NCI-H1930 (cell line): Measurements from ENCODE around the gene EPHA3.
"Not testable (repeated sequence)": the region's sequence is repeated elsewhere in the genome, so short reads cannot be mapped to it uniquely, and the experiment has no call there.

Experiments used
- DNase-seq, 2 experiments: peaks; one replicate each; lab custom pipeline; 2025; lab: John Stamatoyannopoulos, UW

The EPHA3 gene

DNA sequence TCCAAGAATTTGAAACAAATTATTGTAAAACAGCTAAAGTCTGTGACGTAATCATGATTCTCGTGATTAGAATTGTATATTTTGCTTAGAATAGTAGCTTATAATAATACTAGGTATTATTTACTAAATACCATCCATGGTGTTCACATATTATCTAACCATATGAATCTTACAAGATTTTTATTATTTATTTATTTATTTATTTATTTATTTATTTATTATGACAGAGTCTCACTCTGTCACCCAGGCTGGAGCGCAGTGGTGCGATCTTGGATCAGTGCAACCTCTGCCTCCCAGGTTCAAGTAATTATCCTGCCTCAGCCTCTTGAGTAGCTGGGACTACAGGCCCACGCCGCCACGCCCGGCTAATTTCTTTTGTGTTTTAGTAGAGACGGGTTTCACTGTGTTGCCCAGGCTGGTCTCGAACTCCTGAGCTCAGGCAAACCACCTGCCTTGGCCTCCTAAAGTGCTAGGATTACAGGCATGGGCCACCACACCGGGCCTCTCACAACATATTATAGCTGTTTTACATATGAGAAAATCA is 173.5 kb downstream of the EPHA3 start:
- no peak for DNase-seq

DNA sequence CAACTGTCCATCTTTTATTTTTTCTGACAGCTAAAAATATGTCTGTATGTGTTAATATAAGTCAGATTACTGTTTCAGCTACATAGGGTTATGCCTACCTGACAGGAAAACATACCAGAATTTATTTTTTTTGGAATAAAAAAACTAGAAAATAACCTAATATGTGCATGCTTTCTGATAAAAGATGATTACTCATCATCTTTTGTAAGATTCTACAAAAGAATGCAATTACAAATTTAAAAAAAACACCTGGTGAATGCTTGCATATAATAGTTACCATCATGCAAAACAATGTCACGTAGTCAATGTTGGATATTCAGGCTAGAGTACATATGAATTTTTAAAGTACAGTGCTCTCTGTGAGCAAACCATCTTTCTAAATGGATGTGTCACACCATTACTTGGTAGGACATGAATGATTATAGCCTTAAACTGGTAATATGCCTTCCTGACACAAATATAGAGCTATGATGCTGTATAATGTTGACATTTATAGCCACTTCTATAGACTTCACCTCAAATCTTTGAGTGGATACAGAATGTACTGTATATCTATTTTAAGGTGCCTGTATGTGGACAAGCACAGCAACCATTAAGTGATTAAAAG is 180.6 kb downstream of the EPHA3 start:
- DNase-seq, result no peak

DNA sequence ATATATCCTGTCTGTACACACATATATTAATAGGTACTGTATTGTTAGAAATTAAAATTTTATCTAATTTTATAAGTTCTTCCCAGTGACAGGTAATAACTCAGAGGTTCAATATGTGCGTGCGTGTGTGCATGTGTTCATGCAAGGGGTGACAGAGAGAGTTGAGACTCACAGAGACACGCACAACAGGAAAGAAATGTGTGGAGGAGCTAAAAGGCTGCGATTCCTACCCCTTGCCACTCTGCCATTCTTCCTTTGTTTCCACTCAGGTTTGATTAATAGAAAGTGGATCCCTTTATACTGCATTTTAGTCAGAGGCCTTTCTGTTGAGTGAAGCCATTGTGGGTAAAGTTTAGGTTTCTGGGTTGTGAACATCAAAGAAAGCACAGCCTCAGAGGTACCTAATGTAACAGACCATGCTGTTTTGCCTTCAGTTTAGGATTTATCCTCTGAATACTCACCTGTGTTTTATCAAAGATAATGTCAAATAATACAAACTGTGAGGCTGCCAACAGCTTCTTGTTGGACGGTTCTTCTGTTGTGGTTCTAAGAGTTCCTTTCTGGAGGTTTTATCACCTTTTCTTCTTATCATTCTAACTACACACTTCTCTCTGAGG is 182.3 kb downstream of the EPHA3 start:
- no peak for DNase-seq

GRCh38 chr3:89297199-89297598 is 189.8 kb downstream of the EPHA3 start:
- no peak for DNase-seq

DNA sequence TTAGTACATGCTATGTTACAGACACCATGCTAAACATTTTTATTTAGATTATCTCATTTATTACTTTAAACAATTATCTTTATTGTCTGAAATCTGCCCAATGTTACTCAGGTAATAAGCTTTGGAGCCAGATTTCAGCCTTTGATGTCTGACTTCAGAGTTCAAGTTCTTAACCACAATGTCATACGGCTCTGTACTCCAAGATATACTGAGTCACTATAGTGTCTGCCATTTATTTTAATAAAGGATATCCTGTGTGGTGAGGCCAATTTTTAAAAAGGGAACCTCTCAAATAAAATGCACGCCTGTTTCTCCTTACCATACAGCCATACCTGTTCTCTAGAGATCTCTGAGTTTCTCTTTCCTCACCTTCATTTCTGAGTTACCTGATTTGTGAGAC is 193.1 kb downstream of the EPHA3 start:
- no peak for DNase-seq

DNA sequence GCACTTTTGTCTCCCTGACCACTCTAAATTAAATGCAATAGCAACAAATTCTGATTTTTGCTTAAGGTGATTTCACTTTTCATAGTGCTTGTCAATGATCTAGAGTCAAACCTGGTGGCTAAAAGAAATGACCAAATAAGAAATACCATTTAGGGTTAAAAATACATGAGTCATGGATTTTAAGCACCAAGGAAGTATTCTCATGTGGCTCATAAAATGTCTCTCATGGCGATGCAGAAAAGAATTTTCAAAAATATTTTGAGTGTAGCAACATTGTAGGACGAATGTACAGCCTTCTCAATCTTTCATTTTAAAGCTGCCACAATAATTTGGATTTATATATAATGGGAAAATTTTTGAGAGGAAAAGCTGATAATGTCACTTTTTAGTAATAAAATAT is 193.6 kb downstream of the EPHA3 start:
- DNase-seq, result no peak

GRCh38 chr3:89303701-89304100 is 196.3 kb downstream of the EPHA3 start:
- no peak for DNase-seq

GRCh38 chr3:89306540-89306939 is 199.1 kb downstream of the EPHA3 start:
- DNase-seq, result no peak

- no peak for DNase-seq
These were observed 204.2 kb downstream of the EPHA3 start for GRCh38 chr3:89311581-89311980.

GRCh38 chr3:89312141-89312540 is 204.7 kb downstream of the EPHA3 start:
- no peak for DNase-seq

DNA sequence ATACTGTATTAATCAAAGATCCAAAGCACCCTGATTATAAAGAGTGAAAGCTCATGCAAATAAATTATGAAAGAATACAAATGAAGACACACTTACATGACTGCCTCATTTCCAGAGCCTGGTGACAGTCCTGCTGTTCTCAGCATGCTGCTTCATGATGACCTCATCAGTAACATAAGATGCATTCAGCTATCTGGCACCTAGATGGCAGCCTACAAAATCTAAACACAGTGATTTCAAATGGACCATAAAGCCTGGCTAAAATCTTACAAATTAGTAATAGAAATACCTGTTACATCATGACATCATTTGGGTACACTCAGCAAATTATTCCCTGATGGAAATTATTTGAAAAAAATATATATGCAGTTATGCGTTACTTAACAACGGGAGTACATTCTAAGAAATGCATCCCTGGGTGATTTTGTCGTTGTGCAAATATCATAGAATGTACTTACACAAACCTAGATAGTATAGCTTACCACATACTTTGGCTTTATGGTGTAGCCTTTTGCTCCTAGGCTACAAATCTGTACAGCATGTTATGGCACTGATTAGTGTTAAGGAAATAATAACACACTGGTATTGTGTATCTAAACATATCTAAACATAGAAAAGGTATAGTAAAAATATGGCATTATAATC is 207.2 kb downstream of the EPHA3 start:
- no peak for DNase-seq

GRCh38 chr3:89315750-89316470 is 208.5 kb downstream of the EPHA3 start:
- DNase-seq, result no peak

DNA sequence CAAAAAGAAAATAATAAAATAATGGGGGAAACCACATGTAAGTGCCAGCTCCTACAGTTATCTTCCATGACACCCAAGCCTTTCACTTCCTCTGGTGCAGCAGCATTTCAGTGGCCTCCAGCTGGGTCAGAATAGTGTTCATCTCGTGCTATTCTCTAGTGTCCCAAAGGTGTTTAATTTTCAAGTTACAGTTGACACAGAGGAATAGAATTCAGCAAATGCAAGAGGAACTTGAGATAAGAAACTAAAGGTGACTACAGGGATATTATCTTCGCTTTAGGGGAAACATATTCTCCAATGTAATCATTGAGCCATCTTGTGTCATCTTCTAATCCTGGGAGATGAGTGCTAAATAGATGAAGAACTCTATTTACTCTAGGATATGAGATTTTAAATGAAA is 212.8 kb downstream of the EPHA3 start:
- DNase-seq, result no peak

DNA sequence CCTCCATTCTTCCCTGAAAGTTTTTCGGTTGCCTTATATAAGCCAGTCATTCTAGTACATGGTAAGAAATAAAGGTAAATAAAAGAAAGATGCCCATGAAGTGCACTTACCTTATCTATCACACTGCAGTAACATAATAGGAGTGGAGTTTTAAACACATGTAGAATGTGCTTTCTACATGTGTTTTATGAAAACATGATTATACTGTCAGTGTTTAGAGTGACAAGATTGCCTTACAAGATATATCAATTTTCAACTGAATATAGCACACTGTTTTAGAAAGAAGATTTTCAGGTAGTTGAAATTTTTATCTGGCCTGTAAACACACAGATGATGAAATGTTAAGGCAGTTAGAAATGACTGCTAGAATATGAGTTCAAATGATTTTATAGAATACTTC is 219.6 kb downstream of the EPHA3 start:
- DNase-seq, result no peak

DNA sequence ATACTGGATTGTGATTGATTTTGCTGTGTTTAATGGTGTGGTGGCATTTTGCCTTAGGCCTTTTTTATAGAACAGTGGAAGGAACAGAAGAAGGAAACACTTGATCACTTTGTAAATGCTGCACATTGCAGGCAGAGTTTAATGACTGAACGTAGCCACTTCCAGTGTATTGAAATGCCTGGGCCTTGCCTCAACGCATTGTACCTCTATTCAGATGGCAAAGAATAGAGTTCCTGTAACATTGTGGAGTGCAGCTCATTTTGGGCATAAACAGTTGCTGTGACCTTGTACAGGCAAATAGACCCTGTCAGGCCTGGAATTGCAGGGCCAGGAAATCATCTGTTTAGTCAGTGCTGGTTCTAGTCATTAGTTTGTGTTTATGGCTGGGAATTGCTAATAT is 225.0 kb downstream of the EPHA3 start:
- DNase-seq, result no peak

GRCh38 chr3:89332793-89333192 is 225.4 kb downstream of the EPHA3 start:
- no peak for DNase-seq

- no peak for DNase-seq
These were observed 228.3 kb downstream of the EPHA3 start for GRCh38 chr3:89335693-89336092.

GRCh38 chr3:89340408-89340807 is 233.0 kb downstream of the EPHA3 start:
- DNase-seq, result no peak

DNA sequence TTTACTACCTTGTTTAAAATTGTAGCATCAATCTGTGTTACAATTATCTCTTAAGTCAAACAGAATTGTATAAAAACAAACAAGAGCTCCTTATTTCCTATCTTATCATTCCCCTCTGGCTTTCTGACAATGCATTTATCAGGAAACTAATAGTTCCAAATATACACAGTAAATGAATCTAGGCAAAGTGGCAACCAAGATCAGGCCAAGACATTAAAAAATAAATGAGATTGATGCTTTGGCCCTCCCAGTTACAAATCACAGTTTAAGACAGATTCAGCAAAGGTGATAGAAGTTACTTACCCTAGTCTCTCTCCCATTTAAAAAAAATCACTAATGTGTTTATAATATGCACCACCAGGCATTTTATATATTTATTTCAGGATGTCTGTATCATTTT is 236.7 kb downstream of the EPHA3 start:
- DNase-seq, result no peak

DNA sequence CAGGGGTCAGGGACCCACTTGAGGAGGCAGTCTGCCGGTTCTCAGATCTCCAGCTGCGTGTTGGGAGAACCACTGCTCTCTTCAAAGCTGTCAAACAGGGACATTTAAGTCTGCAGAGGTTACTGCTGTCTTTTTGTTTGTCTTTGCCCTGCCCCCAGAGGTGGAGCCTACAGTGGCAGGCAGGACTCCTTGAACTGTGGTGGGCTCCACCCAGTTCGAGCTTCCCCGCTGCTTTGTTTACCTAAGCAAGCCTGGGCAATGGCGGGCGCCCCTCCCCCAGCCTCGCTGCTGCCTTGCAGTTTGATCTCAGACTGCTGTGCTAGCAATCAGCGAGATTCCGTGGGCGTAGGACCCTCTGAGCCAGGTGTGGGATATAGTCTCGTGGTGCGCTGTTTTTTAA is 243.5 kb downstream of the EPHA3 start:
- DNase-seq, result not testable (repeated sequence)

- DNase-seq, result no peak
These were observed 246.0 kb downstream of the EPHA3 start for GRCh38 chr3:89353465-89353864.

- no peak for DNase-seq
These were observed 250.9 kb downstream of the EPHA3 start for GRCh38 chr3:89358281-89358680.

DNA sequence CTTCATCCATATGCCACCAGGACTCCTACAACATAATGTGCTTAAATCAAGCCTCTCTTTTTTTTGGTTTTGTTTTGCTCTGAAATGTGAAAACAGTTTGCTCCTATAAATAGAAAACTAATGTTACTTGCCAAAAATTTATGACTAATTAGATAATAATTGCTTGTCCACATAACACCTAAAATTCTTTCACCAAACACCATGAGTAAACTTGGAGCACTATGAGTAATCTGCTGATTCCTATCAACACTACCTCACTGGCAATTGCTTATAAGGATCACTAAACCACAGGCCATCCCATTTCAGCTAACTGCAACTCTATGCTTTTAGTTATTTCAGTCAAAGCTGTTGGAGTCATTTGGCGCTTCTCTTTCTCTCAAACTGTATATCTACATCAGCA is 252.7 kb downstream of the EPHA3 start:
- no peak for DNase-seq
